HG03196 (cell line): ENCODE data around the gene DBH.

Source experiments
- ATAC-seq: cut with Tn5 transposase; IDR thresholded peaks from one replicate; pipeline ENCODE4 v1.9.1; 2021; ENCODE audit not compliant: unreplicated experiment

DBH gene

DNA sequence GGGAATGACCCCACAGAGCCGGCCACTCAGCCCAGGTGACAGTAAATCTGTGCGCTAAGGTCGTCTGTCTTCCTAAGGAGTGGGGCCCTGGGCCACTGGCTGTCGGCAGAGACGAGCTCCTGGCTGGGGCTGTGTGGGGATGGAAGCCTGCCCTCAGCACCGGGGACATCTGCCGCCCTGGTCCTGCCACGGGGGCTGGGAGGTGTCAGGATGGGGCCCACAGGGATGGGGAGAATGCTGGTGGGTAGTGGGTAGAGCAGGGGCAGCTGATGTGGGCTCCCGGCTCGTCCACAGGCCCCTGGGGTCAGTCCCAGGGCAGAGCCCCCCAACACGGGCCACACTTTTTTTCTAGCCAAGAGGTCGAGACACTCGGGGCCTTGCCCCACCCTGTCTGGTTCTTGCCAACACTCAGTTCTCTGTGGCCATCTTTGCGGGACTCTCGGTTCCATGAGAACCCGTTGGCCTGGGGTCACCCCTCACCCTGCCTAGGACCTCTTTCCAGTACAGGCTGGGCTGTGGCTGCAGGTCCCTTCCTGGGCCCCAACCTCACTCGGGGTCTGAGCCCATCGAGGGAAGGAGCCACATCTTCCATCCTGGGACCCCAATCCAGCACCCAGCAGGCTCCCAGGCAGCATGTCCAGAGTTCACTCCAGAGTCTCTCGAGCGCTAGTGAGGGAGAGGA lies 45.0 kb downstream of the DBH start:
- no peak for ATAC-seq

DNA sequence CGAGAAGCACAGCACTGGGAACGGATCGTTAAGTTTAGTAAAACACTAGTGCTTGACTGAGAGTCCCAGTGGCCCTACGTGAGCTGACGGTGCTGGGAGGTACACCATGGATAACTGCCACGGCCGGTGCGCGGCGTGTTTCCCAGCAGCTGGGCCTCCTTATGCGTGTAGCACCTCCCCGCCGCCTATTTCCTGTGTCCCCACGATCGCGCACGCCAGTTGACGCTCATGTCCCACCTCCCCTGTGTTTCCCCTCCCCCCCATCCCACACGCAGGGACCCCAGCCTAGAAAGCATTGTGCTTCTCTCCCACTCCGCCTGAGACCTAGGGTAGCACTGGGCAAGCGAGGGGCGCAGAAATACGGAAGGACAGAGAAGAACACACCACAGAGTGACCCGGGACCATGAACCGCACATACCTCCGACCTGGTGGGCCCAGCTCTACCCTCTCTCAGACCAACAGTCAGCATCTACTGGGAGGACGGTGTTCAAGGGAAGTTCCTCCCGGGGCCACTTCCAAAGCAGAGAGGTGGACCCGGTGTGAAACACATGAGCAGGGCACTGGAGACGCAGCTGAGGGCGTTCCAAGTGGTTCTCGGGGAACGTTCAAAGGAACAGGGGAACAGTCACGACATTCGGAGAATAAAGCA lies 45.6 kb downstream of the DBH start:
- ATAC-seq, result no peak

DNA sequence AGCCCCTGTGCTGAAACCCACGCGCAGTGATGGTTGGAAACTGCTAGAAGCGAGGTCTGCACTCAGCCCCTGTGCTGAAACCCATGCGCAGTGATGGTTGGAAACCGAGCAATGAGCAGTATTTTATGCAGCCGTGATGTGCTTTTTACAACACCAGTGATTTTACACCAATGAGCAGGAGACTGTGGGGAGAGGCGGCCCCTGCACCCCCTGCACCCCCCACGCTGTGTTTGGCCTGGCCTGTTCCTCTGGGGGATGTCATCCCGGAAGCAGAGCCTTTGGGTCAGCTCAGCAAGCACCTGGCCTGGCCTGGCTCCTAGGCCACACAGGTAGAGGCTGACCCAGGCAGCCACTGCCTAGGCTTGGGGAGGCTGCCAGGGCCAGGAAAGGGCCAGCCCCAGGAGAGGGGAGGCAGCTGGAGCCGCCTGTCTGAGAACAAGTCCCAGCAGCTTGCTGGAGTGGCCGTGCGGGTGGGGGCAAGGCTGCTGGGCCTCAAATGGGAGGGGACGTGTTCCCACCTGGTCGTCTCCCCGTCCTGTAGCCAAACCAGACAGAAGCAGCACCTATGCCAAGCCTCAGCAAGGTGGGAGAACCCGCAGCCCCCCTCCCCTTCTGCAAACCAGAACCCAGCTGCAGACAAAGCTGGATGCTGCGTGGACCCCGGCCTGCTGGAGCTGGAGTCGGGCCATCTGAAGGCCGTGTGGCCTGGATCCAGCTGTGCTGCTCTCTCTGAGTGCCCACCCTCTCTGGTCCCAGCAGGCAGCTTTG lies 46.8 kb downstream of the DBH start:
- no peak for ATAC-seq

DNA sequence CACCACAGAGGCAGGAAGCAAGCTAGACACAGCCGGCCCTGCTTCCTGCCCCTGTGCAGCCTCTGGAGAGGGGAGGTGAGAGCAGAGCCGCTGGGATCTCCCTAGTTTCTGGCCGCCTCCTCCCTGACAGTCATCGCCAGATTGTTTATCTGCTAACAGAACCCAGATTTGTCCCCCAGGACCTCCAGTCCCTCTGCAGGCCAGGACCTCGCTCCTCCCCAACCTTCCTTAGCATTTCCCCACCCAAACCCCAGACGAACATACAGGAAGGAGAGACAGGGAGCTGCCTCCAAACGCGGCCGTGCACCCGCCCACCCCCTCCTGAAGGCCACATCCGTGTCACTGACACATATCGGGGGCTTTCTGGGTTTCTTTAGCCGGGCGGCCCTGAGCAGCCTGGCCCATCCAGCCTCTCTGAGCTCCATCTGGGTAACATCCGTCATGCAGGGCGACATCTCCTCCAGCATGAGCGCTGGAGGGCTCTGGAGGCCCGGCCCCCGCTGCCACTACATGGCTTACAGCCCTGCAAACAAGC lies 47.5 kb downstream of the DBH start:
- ATAC-seq, result no peak

DNA sequence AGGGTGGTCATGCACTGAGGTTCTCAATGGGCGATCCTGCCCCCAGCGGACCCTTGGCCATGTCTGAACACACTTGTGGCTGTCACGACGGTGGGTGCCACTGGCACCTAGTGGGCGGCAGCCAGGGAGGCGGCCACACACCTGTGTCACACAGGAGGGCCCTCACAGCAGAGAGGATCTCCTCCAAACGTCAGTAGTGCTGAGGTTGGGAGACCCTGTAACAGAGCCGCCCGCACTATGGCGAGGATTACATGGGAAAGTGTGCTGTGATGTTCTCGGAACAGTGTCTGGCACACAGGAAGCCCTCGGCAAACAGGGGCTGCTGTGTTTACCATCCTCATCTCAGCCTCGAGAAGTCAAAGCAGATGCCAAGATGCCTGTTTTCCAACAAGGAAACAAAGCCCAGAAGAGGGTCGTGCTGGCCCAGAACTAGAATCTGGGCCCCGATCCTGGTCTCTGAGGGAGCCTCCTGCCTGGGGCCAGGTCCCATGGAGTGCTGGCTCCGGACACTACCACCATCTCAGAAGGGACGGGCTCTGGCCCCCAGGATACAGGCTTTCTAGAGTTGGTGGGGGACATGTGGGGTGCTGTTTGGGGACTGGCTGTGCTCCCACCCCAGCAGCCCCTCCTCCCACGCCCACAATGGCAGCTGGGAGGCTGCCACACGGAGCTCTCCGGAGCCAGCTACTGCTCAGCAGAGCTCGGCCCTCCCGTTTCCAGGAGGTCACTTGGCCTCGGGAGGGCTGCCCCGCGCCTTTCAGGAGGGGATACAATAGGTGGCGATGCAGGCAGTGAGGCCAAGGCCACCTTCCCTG lies 48.2 kb downstream of the DBH start:
- ATAC-seq, result no peak

DNA sequence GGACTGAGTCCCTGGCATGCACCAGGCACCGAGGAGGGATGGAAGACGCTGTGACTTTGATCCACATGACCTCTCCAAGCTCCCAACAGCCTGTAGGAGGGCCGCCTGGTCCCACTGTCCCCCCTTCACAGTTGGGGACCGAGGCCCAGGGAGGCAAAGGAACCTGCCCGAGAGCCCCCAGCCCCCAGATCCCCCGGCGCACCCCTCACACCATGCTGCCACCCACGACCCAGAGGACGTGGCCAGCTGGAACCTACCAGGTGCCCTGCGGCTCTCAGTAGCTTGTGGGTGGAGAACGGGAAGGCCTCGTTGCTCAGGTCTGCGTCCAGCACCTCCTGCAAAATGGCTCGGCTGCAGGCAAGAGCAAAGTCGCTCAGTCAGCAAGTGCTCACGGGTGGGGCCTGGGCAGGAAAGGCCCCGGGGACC lies 48.8 kb downstream of the DBH start:
- no peak for ATAC-seq

DNA sequence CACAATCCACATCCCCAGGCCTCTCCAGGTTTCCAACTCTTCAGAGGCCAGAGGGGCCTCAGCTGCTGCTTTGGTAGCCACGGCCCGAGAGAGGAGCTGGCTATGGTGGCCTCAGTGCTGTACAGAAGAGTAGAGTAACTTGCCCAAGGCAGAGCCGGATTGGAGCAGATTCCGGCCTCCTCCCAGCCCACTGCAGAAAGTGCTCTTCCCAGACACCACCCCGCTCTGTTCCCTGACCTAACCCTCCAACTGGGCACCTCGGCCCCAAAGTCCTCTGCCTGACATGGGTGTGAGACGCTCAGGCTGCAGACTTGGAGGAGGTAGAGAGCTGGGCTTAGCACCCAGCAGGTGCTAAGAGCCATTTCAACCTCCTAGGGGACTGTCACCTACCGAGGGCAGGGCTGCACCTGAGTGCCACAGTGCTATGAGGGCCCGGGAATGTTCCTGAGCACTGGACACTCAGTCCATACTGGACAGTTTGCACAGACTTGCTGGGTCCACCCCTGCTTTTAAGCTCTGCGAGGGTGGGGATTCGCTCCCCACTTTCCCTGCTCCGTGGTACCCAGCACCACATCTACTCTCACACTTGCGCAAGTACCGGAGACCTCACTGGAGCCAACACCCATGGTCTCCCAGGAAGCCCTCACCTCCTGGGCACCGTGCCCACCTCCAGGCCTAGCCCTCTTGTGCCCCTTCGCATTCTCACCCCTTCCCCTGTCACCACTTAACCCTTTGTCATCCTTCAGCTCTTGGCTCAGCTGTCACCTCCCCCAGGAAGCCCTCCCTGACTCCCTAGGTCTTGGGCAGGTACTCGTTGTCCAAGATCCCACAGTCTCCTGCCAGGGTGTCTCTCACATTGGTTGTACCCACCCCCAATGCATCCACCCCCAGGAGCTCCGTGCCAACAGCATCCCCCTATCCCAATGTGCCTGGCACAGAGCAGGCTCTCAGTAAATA lies 49.8 kb downstream of the DBH start:
- ATAC-seq, result no peak

DNA sequence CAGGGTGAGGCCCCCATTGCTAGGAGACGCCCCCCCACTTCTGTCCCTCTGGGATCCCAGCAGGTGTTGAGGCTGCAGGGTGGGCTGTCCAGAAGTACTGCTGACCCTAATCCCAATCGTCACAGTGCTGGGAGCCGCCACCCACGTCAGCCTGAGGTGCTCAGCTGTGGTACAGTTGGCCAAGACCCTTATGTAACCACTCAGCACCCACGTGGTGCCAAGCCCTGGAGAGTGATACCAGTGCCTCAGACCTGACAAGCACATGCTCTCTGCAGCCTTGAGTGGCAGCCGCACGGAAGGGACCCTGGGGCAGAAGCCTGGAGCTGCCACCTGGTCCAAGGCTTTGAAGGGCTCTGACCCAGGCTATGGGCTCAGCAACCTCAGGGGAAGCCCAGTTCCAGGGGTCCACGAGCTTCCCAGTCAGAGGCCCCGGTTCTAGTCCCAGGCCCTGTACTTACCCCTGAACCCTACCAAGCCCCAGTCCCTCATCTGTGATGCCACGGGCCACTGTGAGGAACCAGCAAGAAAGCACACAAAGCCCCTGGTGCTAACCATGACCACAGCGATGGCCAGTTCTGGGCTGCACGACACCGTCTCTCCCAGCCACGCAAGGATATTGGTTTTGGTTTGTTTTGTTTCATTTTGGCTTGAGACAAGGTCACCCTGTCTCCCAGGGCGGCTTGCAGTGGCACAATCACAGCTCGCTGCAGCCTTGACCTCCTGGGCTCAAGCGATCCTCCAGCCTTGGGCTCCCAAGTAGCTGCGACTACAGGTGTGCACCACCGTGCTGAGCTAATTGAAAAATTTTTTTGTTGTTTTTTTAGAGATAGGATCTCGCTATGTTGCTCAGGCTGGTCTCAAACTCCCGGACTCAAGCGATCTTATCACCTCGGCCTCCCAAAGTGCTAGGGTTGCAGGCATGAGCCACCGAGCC lies 50.7 kb downstream of the DBH start:
- ATAC-seq, result no peak

DNA sequence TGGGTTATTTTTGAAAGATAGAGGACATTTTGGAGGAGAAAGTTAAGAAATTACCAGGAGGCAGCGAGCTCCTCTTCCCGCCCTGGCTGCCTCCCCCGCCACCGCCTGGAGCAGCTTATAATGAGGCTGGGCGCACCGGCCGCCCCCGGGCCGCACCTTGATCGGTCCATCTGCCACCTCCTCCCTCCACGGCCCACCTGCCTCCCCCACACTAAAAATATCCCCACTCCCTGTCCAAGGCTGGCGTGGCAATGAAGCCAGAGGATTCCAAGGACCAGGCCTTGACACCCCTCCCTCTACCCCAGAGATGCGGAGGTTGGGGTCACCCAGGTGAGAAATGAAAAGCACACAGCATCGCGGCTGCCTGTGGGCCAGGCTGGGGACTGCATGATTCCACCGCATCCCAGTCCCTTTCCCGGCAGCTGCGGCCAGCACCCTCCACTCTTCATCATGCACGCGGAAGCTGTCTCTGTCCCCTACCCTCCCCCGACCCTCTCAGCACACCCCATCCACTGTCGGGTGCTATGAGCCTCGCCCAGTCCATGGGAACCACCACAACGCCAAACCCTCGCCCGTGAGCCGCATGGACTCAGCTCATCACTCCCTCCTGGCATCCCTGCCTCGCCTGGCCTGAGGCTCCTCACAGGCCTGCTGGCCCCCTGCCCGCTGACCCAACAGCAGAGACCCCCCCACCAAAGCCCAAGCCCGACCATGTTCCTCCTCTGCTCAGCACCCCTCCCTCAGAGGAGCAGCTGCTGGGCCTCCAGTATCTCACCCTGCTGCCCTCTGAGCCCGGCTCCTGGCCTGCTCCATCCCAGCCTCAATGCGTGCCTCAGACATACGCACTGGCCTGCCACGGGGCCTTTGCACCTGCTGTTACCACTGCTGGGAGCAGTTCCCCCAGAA lies 51.9 kb downstream of the DBH start:
- ATAC-seq, result no peak

DNA sequence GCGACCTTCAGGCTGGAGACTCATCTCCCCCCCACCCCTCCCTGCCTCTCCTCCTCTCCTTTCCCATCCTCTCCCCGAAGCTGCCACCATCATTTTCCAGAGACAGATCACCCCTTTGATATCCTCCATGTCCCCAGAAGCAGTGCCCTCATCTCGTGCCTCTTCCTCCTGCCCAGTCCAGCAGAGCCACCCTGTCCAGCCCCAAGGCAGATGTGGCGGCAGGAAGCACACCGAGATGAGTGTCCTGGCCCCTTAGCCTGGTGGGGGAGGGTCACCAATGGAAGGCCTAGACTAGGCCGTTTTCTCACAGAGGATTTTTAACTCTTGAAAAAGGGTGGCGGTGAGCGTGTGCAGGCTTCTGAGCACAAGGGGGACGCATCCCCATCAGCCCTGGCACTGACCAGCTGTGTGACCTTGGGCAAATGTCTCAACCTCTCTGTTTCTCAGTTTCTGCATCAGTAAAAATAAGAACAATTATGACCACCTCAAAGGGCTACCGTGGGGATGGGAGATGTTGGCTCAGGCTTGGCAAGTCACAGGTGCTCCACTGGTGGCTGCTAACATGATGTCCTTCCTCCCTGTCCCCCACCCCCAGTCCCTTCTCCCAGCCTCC lies 53.1 kb downstream of the DBH start:
- no peak for ATAC-seq

DNA sequence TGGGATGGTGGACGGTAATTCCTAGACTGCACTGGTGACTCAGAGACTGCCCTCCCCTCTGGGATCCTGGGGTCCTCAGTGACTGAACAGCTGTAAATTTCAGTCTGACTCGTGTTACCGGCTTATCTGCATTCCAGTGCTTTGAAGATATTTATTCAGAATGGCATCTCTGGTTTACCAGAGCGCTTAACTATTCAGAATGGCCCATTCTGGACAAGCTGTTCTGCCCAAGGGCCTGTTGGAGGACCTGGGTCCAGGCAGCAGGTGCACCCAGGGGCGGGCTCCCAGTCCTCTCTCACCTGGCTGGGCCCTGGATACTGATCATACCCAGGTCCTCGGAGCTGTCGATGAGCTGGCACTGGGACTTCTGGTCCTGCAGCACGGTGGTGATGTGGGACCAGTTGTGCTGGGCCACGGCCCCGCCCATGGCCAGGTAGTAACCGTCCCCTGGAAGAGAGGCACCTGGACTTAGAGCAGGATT lies 54.0 kb downstream of the DBH start:
- no peak for ATAC-seq

DNA sequence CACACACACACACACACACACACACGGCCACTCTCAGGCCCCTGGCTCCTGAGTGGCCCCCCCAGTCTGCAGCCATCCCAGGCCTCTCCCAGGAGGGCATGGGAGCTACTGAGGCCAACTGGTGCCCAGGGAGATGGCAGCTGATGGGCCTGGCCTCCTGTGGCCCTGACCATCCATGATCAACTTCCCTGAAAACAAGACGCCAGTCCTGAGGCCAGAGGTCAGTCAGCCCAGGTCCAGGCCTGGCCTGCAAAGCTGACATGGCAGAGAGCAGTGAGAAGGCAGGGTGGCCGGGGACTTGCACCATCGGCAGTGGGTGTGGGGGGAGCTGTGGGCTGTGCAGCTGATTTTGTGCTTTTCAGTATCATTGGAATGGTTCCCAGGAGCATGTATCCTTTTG lies 55.0 kb downstream of the DBH start:
- ATAC-seq, result no peak

DNA sequence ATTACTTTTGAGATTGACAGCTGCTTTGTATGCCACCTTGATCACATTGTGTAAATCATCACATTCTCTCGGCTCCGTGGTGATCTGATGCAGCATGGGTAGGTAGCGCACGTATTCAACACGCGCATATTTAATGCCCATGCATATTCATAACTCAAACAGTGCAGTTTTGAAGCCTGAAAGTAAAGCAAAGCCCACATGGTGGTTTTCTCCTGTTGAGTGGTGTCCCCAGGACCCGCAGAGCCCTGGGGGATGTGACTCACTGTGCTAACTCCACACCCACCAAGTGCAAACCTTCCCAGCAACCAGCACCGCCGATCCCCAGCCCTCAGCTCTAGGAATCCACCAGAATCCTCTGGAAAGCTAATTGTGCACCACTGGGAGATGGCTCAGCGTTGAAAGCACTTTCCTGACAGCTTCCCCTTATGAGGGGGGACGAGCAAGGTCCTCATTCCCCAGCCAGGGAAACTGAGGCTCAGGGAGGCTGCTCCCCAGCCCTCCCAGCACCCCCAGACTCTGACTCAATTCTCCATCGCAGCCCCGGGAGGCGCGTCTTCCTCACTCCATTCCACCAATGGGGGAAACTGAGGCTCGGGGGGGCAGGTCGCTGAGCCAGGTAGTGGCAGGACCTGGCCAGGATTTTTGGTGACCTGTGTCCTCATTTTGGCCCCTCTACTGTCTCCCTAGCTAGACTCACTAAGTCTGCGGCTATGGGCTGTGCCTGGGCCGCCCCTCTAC lies 55.6 kb downstream of the DBH start:
- ATAC-seq, result no peak

DNA sequence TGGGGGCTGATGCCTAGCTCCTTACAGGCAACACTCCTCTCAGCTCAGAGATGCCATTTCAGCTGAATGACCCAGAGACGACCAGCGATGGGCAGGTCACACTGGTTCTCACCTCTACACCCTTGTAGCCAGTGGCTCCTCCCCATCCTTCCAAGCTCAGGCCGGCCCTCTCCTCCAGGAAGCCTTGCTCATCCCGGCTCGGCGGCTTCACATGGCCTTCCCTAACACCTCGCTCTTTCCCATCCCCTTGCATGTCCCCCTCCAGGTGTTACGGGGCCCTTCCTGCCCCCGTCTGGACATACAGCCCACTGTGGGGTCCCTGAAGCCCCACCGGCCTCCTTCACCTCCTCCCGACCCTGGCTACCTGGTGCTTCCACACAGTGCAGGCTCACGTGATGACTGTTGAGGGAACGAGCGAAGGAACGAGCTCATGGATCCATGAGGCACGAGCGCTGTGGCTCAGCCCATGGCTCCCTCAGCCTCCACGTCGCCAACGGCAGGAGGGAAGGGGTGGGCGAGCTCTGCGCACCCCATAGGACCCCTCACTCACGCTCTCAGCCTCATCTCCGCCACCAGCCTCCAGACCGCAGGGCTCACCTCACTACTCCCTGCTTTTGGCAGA lies 56.3 kb downstream of the DBH start:
- no peak for ATAC-seq

DNA sequence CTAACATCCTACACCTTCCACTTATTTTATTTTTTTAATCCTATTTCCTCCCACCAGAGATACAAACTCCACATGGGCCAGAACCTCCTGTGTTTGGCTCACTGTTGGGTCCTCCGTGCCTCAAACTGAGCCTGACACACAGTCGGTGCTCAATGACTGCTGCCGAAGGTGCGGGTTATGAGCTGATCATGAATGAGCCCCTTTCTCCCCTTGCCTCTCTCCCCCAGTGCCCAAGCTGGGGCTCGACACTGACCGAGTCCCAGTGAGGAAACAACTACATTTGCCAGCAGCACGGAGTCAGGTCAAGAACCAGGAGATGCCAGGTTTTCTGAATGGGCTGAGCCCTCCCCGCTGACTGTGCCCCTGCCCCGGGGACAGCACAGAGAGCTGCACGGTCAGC lies 57.0 kb downstream of the DBH start:
- ATAC-seq, result no peak
